ENCODE data around the gene GRIK3.

The GRIK3 gene

GRCh38 chr1:36838888-36839287 lies 195.4 kb downstream of the GRIK3 start:
- no peaks in the 10 kb centered on the region for H3K4me1 ChIP-seq (ENCODE audit: insufficient read depth, low read length, poor library complexity, severe bottlenecking)
- H3K9ac ChIP-seq (ENCODE audit: low read depth, low read length, poor library complexity, severe bottlenecking), result no peak overlapping the region
- H3F3A ChIP-seq (ENCODE audit: low read depth), result no peaks in the 10 kb centered on the region
- no peaks in the 10 kb centered on the region for H3K9me3 ChIP-seq (ENCODE audit: insufficient read depth, low read depth, low read length)
- no peak for TF ChIP-seq EZH2phosphoT487 (IDR thresholded peaks at IDR 0.05; ENCODE audit: borderline replicate concordance)
- no peak for TF ChIP-seq CTCF (conservative IDR thresholded peaks at IDR 0.05; ENCODE audit: low read length)
- no peak overlapping the region for H2AFZ ChIP-seq (ENCODE audit: low read length)
- H3K9me2 ChIP-seq (replicated peaks; ENCODE audit: low read depth, low read length), result no peaks in the 10 kb centered on the region
- H3K27me3 ChIP-seq (ENCODE audit: insufficient read depth, low read length, poor library complexity, severe bottlenecking), result no peaks in the 10 kb centered on the region
- H3K4me2 ChIP-seq (ENCODE audit: low read depth, low read length, poor library complexity, severe bottlenecking), result no peak overlapping the region
- H3K4me3 ChIP-seq (ENCODE audit: low read length, poor library complexity, severe bottlenecking), result no peak overlapping the region
- H3K36me3 ChIP-seq (ENCODE audit: insufficient read depth, low read length), result no peaks in the 10 kb centered on the region
- no peaks in the 10 kb centered on the region for H4K20me1 ChIP-seq (ENCODE audit: insufficient read depth, low read length, poor library complexity, severe bottlenecking)
- no peaks in the 10 kb centered on the region for H3K79me2 ChIP-seq (ENCODE audit: insufficient read depth, low read length)

- Histone ChIP-seq H3K9me3 (ENCODE audit: insufficient read depth, low read depth, low read length) (no peaks in the 10 kb centered on the region), H3K4me3 (ENCODE audit: low read length, poor library complexity, severe bottlenecking) (no peak overlapping the region), H3K27me3 (ENCODE audit: insufficient read depth, low read length, poor library complexity, severe bottlenecking) (no peaks in the 10 kb centered on the region), H3K4me1 (ENCODE audit: insufficient read depth, low read length, poor library complexity, severe bottlenecking) (no peaks in the 10 kb centered on the region), H3K9me2 (replicated peaks; ENCODE audit: low read depth, low read length) (no peaks in the 10 kb centered on the region), H3K79me2 (ENCODE audit: insufficient read depth, low read length) (no peaks in the 10 kb centered on the region), H4K20me1 (ENCODE audit: insufficient read depth, low read length, poor library complexity, severe bottlenecking) (no peaks in the 10 kb centered on the region), H3K4me2 (ENCODE audit: low read depth, low read length, poor library complexity, severe bottlenecking) (no peak overlapping the region), H3K36me3 (ENCODE audit: insufficient read depth, low read length) (no peaks in the 10 kb centered on the region), H3F3A (ENCODE audit: low read depth) (no peaks in the 10 kb centered on the region), H3K9ac (ENCODE audit: low read depth, low read length, poor library complexity, severe bottlenecking) (no peak overlapping the region), H2AFZ (ENCODE audit: low read length) (no peak overlapping the region)
- no peak for TF ChIP-seq CTCF (conservative IDR thresholded peaks at IDR 0.05; ENCODE audit: low read length)
- TF ChIP-seq EZH2phosphoT487 (IDR thresholded peaks at IDR 0.05; ENCODE audit: borderline replicate concordance), result no peak
Observed at GRCh38 chr1:36836916-36837315, 197.4 kb downstream of the GRIK3 start.

- Histone ChIP-seq H3K27me3 (ENCODE audit: insufficient read depth, low read length, poor library complexity, severe bottlenecking) (no peaks in the 10 kb centered on the region), H4K20me1 (ENCODE audit: insufficient read depth, low read length, poor library complexity, severe bottlenecking) (no peaks in the 10 kb centered on the region), H3F3A (ENCODE audit: low read depth) (no peaks in the 10 kb centered on the region), H3K4me2 (ENCODE audit: low read depth, low read length, poor library complexity, severe bottlenecking) (no peak overlapping the region), H3K79me2 (ENCODE audit: insufficient read depth, low read length) (no peaks in the 10 kb centered on the region), H3K9ac (ENCODE audit: low read depth, low read length, poor library complexity, severe bottlenecking) (no peak overlapping the region), H3K4me3 (ENCODE audit: low read length, poor library complexity, severe bottlenecking) (no peak overlapping the region), H3K9me3 (ENCODE audit: insufficient read depth, low read depth, low read length) (no peaks in the 10 kb centered on the region), H3K9me2 (replicated peaks; ENCODE audit: low read depth, low read length) (no peaks in the 10 kb centered on the region), H2AFZ (ENCODE audit: low read length) (no peak overlapping the region), H3K4me1 (ENCODE audit: insufficient read depth, low read length, poor library complexity, severe bottlenecking) (no peaks in the 10 kb centered on the region), H3K36me3 (ENCODE audit: insufficient read depth, low read length) (no peaks in the 10 kb centered on the region)
- no peak for TF ChIP-seq EZH2phosphoT487 (IDR thresholded peaks at IDR 0.05; ENCODE audit: borderline replicate concordance)
- TF ChIP-seq CTCF (conservative IDR thresholded peaks at IDR 0.05; ENCODE audit: low read length), result no peak
Observed at GRCh38 chr1:36836196-36836883, 198.0 kb downstream of the GRIK3 start.

All from Loucy (cell line).